CD4-positive, alpha-beta T cell treated with Interleukin-17A for 4 hours (primary cell): Measurements from ENCODE around the gene SCN11A.

Experiments
- DNase-seq: peaks from one replicate; pipeline ENCODE4 v3.0.0-alpha.2; 2020; ENCODE audit warnings: mixed read lengths

SCN11A gene

DNA sequence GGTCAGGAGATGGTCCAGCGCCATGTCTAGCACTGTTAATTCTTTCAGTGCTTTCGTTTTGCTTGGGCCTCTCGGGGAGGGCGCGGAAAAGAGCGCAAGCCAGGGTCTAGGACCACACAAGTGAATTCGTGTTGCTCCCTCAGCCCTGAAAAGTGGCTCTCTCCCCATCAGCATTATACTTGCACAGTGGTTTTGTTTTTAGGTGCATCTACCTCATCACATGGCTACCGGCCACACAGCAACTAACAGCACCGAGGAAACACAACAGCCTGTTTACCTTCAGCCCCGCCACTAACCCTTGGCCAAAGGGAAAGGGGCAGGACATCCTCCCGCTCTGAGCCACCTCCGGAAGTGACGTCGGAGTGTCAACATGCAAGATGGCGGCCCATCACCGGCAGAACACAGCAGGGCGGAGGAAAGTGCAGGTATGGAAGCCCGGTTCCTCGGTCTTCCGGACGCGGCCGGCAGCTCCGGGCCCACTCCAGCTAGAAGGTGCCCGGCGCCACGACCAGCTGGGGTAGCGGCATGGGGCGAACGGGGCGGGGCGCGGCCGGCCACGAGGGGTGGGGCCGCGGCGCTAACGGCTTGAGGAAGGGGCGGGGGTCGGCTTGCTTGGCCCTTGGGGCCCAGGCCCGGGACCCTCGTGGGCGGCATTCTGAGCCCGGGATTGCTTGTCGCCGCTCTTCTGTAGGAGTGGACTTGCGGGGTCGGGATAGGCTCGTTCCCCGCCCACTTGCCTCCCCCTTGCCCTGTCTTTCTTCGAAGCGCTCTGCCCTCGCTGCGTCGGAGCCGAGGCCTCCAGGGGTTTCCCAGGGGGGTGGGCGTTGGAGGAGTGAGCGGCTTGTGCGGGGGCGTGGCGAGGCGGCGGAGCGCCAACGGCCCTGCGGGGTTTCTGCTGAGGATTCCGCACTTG, at the start of gene SCN11A, which contains the start of gene WDR48:
TSS of gene SCN11A (minus strand) at position 296 of the 913 bp plus-strand sequence. CDS start 101,582 bp downstream, outside the sequence.
TSS of gene WDR48 (plus strand) at position 368 of the 913 bp plus-strand sequence. CDS start at position 378, 10 bp downstream.
- DNase-seq: peak; percentile 94

DNA sequence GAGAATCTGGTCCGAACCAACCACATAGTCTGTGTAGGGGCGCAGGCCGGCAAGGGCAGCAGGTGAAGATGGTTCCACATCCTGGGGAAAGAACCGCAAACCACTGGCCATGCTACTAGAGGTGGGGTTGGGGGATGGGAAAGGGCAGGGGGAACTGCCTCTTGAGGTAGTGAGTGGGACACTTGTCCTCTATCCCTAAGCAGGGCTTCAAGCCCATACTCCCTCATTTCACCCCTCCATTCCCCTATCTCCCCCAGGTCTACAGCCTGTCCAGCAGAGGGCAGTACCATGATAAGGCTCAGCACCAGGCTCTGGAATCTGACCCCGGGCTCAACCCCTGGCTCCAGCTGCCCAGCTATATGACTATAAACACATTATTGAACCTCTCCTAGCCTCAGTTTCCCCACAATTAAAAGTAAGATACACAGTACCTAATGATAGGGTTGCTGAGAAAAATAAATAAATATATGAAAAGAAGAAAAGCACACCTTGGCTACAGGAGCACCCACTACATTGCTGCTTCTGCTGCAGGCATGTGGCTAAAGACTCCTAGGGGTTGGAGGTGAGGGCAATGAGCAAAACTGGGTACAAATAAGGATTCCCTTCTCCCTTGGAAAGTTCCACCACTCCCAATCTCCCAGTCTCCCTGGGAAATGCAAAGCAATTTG, 49.4 kb upstream of the SCN11A start:
- peak; percentile 72 for DNase-seq

DNA sequence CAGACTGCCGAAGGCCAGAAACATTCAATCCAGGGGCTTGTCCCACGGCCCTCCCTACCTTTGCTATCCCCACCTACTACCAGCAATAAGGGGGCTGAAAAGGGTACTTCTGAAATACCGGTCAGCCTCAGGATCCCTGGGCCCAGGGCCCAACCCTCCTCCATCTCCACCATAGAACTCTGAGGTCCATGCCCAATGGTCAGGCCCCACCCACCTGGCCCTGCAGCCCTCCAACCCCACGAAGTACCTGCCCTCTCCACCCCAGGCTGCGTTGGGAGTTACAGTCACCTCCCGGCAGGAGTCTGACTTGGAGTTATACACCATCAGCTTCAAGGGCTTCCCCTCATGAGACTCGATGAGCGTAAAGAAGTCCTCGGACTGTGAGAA, 48.7 kb upstream of the SCN11A start:
- DNase-seq: no peak

DNA sequence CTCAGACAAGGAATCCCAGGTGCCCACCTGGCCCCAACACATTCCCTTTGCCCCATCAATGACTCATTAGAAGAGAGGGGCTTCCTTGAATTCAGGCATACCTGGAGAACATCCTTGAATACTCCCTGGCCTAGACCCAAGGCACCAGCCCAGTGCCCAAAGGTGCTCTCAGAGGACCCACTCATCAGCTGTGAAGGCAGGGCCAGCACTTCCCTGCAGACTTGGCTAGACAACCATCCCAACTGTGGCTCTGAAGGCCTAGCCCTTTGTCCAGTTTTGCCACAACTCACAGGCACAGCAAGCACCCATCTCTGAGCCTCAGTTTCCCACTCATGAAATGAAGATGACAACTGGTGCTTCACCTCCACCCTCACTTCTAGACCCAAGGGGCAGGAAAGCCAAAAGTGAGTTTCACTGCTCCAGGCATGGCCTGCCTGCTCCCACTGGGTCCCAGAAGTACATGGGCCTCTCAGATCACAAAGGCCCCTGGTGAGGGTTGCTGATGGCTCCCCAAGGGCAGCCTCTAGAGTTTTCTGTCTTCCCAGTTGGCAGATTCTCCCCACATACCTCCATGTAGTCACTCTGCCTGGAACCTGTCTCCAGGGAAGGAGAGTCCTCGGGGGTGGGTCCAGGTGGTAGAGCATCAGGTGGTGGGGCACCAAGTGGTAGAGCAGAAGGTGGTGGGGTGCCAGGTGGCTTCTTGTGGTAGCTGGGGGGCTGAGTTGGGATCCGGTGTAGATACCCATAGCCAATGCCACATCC, 48.2 kb upstream of the SCN11A start:
- DNase-seq: no peak

DNA sequence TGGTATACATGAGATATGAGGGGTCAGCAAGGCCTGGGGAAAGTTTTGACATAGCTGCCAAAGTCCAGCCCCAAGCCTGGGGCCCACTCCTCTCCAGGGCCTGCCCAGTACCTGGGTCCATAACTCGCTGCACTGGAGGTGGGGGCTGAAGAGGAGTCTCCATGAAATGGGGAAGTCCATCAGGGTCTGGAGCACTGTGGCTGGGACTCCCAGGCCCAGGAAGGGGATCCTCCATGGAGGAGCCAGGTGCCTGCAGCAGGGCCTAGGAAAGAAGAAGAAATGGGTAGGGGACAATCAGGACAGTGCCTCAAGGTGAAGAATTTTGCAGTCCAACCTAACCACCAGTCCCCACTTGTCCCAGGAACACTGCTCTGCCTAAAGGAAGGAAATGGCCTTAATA, 47.5 kb upstream of the SCN11A start:
- DNase-seq: no peak

DNA sequence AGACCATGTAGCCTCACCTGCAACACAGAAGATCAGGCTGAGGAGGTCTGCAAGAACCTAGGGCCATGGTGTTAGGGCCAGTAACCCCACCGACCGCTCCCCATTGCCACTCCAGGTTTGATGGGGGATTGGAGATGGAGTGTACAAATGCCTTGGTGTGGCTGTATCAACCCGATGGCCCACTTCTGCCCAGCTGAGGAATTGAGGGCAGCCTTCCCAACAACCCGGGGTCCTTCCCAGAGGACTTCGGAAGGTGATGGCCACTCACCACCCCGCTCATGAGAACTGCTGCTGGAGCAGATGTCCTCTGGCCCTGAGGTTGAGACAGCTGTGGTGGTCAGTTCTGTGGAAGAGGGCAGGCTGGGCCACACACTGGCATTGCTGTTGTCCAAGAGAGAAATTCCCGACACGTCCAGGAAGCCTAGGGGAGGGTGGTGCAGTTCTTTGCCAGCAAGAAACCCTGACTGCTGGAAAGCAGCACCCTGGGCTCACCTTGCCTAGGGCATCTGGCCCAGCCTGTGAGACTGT, 46.8 kb upstream of the SCN11A start:
- DNase-seq: no peak

DNA sequence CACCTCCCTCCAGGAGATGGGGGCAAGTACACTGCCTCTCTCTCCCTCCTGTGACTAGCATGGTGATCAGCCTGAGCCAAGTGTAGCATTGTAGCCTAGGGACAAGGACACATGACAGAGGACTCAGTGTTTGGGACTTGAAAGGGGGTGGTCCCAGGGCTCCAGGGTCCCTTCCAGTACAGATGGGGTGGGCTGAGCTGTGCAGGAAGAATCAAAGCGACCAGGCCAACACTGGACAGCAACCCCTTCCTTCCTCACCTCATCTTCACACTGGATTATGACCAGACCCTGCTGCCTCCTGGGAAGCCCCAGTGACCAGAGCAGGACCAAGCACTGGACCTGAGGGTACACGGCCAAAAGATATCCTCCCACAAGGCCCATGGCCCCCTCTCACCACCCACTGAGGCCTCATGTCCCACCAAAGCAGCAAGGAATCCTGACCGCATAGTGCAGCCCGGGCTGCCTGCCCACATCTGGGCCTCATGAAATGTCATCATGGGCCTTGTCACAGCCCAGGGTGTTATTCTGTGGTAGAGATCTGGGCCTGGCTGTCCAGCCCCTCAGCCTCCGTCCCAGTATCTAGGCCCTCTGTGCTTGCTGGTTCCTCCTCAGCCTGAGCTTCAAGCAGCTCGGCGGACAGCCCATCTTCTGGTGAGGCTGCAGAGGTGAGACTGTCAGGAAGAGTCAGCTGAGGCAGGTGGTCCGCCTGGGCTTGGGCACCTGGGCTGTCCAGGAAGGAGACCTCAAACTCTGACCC, 46.1 kb upstream of the SCN11A start:
- DNase-seq: no peak

DNA sequence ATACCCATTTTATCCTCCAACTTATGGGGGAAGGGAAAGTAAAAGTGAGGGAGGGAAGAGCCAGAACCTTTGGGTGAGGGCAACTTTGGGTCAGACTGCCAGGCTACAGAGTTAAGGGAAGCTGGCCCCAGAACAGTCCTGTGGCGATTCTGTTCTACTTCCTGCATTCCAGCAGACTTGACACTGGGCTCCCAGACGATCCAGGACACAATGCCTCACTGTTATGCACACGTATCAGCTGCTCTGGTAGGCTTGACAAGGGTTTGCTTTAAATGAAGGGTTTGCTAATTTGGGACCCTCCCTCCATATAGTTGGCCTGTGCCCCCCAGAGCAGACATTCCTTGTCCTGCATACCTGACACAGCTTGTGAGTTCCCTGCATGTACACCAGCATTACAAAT, 45.0 kb upstream of the SCN11A start:
- no peak for DNase-seq

DNA sequence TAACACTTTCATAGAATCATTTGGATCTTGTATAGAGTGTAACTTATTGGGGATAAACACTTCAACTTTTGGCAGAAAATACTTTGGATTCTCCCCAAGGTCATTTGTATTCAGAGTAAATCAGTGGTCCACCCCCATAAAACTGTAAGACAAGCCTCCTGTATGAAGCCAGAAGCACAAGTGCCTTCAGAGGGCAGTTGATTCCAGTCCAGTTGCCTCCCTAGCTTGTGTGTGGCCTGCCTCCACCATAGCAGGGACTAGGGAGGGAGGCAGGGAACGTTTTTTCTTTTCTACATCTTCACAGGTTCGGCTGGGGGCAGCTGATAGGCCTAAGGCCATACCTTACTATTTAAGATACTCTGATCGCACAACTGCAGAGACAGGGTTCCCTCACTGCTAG, 44.0 kb upstream of the SCN11A start:
- DNase-seq: no peak

DNA sequence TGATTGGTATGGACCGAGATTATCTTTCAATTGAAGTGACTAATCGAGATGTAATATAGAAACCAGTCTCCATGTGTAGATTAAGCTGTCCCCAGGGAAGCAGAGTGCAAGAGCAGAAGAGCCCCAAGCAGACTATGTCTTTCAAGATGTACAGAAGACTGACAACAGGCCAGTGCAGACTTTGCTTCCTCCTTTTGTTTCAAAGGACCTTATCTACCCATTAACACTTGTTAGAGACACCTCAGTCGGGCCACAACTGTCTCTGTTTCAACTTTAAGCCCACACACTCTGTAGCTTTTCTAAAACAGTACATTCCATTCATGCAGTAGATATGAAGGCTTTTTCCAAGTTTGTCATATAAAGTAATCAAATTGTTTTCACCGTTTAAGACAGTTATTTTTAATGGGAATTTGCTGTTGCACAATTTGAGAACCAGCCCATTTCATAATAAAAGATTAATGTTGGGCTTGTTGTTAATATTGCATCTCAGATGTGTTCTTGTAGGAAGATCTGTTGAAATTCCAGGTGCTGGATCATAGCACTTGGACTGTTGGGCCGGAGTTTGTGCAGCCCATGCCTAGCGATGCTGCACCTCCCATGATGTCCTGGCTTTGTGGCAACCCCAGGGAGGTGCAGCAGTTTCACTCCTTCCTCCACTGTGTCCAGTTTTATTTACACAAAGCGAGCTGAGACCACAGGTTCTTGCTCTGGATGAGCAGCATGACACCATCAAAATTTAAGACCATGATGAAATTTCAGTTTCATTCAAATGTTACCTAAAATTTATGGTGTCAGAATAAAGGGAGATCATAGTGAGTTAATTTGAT, 43.3 kb upstream of the SCN11A start:
- no peak for DNase-seq

DNA sequence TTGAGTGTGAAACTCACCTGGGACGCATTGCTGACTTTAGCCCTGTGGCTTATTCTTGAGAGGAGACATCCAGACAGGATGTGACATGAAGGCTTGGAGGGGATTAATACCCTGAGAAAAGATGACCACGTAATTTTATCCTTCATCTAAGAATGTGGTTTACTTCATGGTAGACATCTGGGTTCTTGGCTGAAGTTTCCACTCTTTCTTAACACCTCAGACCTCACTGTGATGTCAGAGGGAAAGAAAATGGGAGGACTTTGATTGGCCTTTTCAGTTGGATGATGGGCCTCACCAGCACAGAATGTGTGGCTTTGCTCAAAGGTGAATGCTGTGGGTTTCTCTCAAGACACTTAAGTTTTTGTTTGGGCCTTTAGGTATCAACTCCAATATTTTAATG, 39.2 kb upstream of the SCN11A start:
- no peak for DNase-seq

DNA sequence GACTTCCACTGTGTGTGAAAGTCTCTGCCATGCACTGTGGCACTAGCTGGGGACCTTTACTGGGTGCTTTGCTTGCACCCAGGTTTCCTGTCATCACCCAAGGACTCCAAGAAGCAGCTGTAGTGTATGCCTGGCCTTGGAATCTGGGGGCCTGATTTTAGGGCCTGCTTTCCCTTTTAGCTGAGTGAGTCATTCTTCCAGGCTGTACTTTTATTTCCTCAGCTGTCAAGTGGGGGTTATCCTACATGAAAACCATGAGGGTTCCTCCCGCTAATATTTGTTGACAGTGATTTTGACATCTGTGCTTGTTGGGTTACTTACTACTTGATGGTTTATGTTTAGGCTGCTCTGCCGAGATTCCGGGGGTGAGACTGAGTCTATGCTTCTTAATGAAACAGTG, 37.1 kb upstream of the SCN11A start:
- no peak for DNase-seq

DNA sequence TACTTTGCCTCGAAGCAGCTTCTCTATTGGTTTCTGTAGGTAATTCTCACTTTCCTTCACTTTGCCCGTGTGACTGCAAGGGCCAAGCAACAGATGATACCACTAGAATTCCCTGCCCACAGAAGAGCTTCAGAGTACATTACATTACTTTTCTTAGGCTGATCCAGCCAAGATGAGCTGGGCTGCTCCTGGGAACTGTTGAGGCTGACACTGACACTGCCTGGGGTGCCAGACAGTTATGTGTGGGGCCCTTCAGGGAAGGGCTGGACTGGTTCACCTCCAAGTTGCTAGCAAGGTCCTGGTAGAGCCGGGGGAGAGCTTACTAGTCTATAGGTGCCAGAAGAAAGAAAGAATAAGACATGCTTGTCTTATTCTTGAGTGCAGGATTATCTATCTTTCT, 36.7 kb upstream of the SCN11A start:
- no peak for DNase-seq

DNA sequence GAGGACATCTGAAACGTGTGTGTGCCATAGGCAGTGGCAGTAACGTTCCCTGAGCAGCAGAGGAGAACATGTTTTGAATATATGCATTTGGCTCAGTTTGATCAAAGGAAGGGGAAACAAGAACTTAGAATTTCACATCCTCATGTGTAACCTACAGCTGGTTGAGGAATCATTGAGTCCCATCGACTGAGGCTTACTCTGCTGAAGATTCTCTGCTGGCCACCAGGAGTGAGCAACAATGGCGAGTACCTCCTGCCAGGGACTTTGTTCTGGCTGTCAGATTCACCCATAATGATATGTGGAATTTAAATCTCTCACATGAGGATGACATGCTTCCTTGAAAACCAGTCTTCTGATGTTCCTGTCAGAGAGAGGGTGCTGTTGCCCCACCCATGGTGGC, 34.4 kb upstream of the SCN11A start:
- DNase-seq: no peak

DNA sequence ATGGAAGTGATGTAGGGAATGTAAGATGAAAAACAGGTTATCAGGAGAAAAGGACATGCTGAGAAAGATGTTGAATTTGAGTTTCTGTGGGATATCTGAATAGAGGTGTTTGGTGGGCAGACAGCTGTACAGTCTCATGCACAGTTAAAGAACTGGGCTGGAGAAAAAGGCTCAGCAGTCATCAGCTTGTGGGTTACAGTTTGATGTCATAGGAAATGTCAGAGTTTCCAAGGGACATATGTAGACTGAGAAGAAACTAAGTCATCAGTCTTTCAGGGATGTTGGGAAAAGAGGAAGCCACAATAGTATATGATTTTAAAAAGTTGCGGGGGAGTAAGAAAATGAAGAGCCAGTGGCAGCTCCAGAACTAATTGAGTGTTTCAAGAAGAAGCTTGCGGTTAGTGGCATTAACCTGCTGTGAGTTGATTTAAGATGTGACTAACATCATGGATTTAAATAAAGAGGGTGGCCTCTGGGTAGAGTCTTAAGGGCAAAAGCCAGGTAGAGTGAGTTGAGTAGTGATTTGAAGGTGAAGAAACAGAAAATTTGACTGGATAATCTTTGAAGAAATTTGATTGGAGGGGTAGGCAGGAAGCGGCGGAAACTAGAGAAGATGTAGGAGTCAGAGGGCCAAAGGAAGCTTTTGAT, 31.0 kb upstream of the SCN11A start:
- DNase-seq: no peak

DNA sequence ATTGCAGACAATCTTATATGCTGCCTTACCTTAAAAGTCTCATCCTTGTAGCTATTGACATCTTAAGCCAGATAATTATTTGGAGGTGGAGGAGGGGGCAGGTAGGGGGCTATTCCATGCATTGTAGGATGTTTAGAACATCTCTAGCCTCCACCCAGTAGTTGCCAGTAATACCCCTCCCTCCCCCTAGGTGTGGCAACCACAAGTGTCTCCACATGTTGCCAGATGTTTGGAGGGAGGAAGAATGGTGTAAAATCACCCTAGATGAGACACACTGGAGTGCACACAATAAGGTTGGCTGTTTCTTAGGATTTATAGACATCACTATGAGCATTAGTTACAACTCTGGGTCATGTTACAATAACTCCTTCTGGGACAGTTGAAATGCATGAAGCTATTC, 28.3 kb upstream of the SCN11A start:
- no peak for DNase-seq

DNA sequence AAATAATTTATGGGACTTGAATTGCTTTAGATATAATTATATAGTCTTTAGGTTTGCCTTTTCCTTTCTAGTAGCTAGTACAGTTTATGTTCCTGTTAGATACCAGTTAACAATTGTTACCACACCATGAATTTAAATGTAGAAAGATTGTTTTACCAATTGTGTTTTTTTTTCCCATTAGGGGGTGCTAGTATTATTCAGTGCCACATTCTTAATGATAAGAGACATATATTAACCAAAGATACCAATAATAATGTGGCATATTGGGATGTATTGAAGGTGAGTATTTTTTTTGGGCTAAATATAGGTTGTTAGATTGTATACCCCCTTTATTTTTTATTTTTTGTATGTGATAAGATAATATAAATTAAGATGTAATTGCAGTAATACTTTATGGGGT, 27.8 kb upstream of the SCN11A start:
- DNase-seq: no peak

DNA sequence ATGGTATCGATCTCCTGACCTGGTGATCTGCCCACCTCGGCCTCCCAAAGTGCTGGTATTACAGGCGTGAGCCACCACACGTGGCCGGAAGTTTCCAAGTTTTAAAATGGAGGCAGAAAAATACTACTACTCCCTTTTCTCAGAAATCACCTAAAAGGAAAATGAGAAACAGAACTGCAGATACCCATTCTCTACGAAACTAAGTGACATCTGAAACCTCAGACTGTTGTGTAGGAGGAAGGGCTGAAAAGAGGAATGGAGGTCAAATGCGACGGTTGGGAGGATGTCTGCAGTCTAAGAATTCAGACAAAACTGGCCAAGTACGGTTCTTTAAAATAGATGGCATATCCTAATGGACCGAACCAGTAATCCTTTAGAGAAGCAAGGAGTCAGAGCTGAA, 24.2 kb upstream of the SCN11A start:
- no peak for DNase-seq

DNA sequence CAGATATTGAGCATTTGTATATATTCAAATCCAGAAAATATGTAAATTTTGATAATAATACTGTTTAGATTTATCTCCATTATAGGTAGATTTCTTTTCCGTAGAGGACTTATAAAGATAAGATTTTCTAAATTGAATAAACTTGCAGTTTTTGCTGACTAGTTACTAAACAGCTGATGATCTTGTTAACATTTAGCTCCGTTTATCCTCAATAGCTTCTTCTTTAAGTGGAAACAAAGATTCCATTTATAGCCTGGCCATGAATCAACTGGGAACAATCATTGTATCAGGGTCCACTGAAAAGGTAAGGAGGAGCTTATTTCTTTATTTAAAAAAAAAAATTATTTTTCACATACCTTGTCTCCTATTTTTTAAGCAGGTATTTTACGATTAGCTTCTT, 16.8 kb upstream of the SCN11A start:
- no peak for DNase-seq

DNA sequence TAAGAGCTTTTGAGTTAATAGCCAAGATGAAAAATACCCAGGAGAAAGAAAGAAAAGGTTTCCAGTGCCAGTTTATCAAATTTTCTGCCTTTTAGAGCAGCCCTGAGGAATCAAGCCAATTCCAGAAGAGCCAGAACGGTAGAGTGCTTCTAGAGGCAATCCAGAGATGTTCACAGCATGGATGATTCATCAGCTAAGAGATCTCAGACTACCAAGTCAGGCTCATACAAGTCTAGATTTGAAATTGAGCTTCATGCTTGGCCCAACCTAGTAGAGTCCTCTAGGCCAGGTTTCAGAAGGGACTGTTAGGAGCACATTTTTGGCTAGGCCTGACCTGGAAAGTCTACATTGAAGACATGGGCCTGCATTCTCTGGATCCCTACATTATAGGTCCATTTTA, 15.5 kb upstream of the SCN11A start:
- no peak for DNase-seq

DNA sequence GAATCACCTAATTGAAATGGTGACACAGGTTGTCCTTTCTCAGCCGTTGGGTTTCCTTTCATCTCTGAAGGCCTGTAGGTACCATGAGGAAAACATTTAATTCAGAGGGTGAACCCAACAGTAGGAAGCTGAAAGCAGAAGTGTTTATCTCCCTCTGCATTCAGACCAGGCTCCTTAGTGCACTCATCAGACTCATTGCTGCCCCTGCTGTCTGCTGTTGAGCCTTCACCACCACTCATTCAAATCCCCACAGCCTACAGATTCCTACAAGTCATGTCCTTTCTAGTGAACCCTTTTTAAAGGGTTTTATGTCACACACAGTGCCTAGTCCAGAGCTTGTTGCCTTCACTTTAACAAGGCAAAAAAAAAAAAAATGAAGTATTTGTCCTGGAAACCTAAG, 13.5 kb upstream of the SCN11A start:
- peak; percentile 17 for DNase-seq
